SU-DHL-6 (cell line): Measurements from ENCODE around the gene GMDS.

Source experiments
- H2AFZ ChIP-seq: fragments of 200-600 bp; sonication (generic); 2 replicates; pipeline ENCODE4 v1.6.1; 2014; ENCODE audit warnings: low read depth, mild to moderate bottlenecking, moderate library complexity, mixed read lengths, antibody characterized with exemption, low read length; ENCODE audit not compliant: severe bottlenecking
- H3F3A ChIP-seq: fragments of 200-600 bp; shearing (Covaris generic); 2 replicates; pipeline ENCODE4 v1.6.0; 2016; ENCODE audit warnings: antibody characterized with exemption, mild to moderate bottlenecking; ENCODE audit not compliant: insufficient read depth
- H3K27ac ChIP-seq: fragments of 200-600 bp; sonication (generic); 2 replicates; pipeline ENCODE4 v1.5.1; 2016; ENCODE audit warnings: low read depth, mild to moderate bottlenecking, low read length, moderate library complexity, mixed read lengths
- H3K27me3 ChIP-seq: fragments of 200-600 bp; sonication (generic), shearing (Covaris generic); 2 replicates; pipeline ENCODE4 v1.6.0; 2014; ENCODE audit warnings: mild to moderate bottlenecking, low read length
- H3K36me3 ChIP-seq: fragments of 200-600 bp; sonication (generic); 2 replicates; pipeline ENCODE4 v1.6.1; 2014; ENCODE audit warnings: mild to moderate bottlenecking, low read length, mixed read lengths
- H3K4me2 ChIP-seq: fragments of 300-600, 200-600 bp; shearing (Covaris generic), sonication (generic); 2 replicates; pipeline ENCODE4 v1.6.0; 2014; ENCODE audit warnings: low read length, low read depth, mild to moderate bottlenecking; ENCODE audit not compliant: poor library complexity, severe bottlenecking
- H3K4me3 ChIP-seq: fragments of 200-600 bp; sonication (generic); 2 replicates; pipeline ENCODE4 v1.5.1; 2014; ENCODE audit warnings: antibody characterized with exemption, low read length, mild to moderate bottlenecking, mixed read lengths; ENCODE audit not compliant: insufficient read depth, poor library complexity, severe bottlenecking
- H3K79me2 ChIP-seq: fragments of 200-600 bp; sonication (generic); 2 replicates; pipeline ENCODE4 v1.6.1; 2014; ENCODE audit warnings: mild to moderate bottlenecking, low read length, moderate library complexity; ENCODE audit not compliant: insufficient read depth
- H3K9ac ChIP-seq: fragments of 200-600 bp; sonication (generic); 2 replicates; pipeline ENCODE4 v1.7.0; 2014; ENCODE audit warnings: mild to moderate bottlenecking, low read length
- H3K9me2 ChIP-seq: fragments of 200-600 bp; sonication (generic); replicated peaks from 2 replicates; pipeline ENCODE4 v1.6.1; 2014; ENCODE audit warnings: low read length; ENCODE audit not compliant: insufficient read depth
- H3K9me3 ChIP-seq: fragments of 200-600 bp; sonication (generic); 2 replicates; pipeline ENCODE4 v1.6.1; 2014; ENCODE audit warnings: low read length, mixed read lengths; ENCODE audit not compliant: insufficient read depth
- H4K20me1 ChIP-seq: fragments of 200-600 bp; sonication (generic); 2 replicates; pipeline ENCODE4 v1.6.1; 2014; ENCODE audit warnings: low read depth, mild to moderate bottlenecking, antibody characterized with exemption, low read length, moderate library complexity, mixed read lengths
- CTCF ChIP-seq: fragments of 200-600 bp; sonication (generic); IDR thresholded peaks from one replicate; pipeline ENCODE4 v1.5.1; 2017; ENCODE audit warnings: antibody characterized with exemption, mild to moderate bottlenecking, low read length, moderate library complexity; ENCODE audit not compliant: insufficient read depth, poor library complexity, severe bottlenecking
- EZH2phosphoT487 ChIP-seq: fragments of 200-600 bp; sonication (generic), shearing (Covaris generic); conservative IDR thresholded peaks from 2 replicates; pipeline ENCODE4 v1.6.1; 2018; ENCODE audit warnings: mild to moderate bottlenecking, antibody characterized with exemption, low read length, moderate library complexity, mixed read lengths

The GMDS gene

GRCh38 chr6:1904466-1904799, 341.0 kb downstream of the GMDS start:
- Histone ChIP-seq H3K27me3 (no peaks in the 10 kb centered on the region), H2AFZ (no peak overlapping the region), H3K27ac (no peak overlapping the region), H3K9ac (no peak overlapping the region), H3K4me3 (no peak overlapping the region), H3K36me3 (no peaks in the 10 kb centered on the region), H3K9me2 (no peaks in the 10 kb centered on the region), H3K9me3 (no peaks in the 10 kb centered on the region), H4K20me1 (no peaks in the 10 kb centered on the region), H3K79me2 (no peaks in the 10 kb centered on the region), H3F3A (no peaks in the 10 kb centered on the region), H3K4me2 (no peak overlapping the region)
- TF ChIP-seq EZH2phosphoT487 (no peak), CTCF (no peak)

GRCh38 chr6:1903780-1904465, 341.5 kb downstream of the GMDS start:
- Histone ChIP-seq H3K27ac (no peak overlapping the region), H3K36me3 (no peaks in the 10 kb centered on the region), H3K9me2 (no peaks in the 10 kb centered on the region), H3K4me2 (no peak overlapping the region), H3K9me3 (no peaks in the 10 kb centered on the region), H3F3A (no peaks in the 10 kb centered on the region), H3K27me3 (no peaks in the 10 kb centered on the region), H2AFZ (no peak overlapping the region), H3K9ac (no peak overlapping the region), H3K4me3 (no peak overlapping the region), H3K79me2 (no peaks in the 10 kb centered on the region), H4K20me1 (no peaks in the 10 kb centered on the region)
- no peak for TF ChIP-seq EZH2phosphoT487
- no peak for TF ChIP-seq CTCF

DNA sequence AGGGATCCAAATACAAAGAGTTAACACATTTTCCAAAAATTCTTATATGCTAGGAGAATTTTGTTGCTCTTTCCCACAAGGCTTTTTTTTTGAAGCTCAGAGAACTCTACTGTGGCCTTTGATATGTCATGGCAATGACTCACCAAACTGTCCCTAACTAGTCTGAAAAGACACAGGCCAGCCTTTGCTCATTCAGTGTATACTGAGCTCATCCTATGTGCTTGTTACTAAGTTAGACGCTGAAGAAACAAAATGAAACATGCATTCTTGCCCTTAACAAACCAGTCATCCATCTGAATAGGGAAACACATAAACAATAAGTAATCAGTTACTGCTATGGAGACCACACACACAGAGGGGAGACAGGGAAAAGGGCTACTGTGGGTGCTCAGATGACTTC, 343.8 kb downstream of the GMDS start:
- Histone ChIP-seq H3K79me2 (no peaks in the 10 kb centered on the region), H3K27ac (no peak overlapping the region), H3K36me3 (no peaks in the 10 kb centered on the region), H3K9me2 (no peaks in the 10 kb centered on the region), H4K20me1 (no peaks in the 10 kb centered on the region), H3K9ac (no peak overlapping the region), H3K9me3 (no peaks in the 10 kb centered on the region), H3K27me3 (no peaks in the 10 kb centered on the region), H3K4me2 (no peak overlapping the region), H3F3A (no peaks in the 10 kb centered on the region), H3K4me3 (no peak overlapping the region), H2AFZ (no peak overlapping the region)
- no peak for TF ChIP-seq CTCF
- no peak for TF ChIP-seq EZH2phosphoT487
